HCT116 (cell line): ENCODE results near the gene DACT3. TPM values are rescaled to one million over a fixed set of nuclear protein-coding genes. Genes with fewer than 3 reads are reported as not detected.

Experiments used
- ATAC-seq: fragments of 200-7000 bp; cut with Tn5 transposase; 2 replicates; pipeline ENCODE4 v1.9.1; 2020; ENCODE audit warnings: mild to moderate bottlenecking, moderate library complexity
- BruUV-seq: library from RNA; stranded (reverse); fragments of 400-500 nt; replicated peaks from 2 replicates; lab custom pipeline; 2021; lab: Mats Ljungman, UMichigan
- CTCF ChIA-PET: fragments of 300-600 bp; sonication (Branson Sonifier 250); formaldehyde crosslinking; loops from one replicate; lab custom pipeline; 2021; ENCODE audit warnings: antibody characterized with exemption; lab: Charles Lee
- POLR2A ChIA-PET: fragments of 300-600, 350-600 bp; sonication (Branson Sonifier 250); formaldehyde crosslinking; loops from one replicate; lab custom pipeline; 2021; ENCODE audit warnings: antibody characterized with exemption; lab: Charles Lee
- RAD21 ChIA-PET, 2 experiments: fragments of 300-600 bp; sonication (Branson Sonifier 250); formaldehyde crosslinking; loops; one replicate each; lab custom pipeline; 2023; ENCODE audit warnings: low total read pairs in 2 of 2; ENCODE audit not compliant: uncharacterized antibody in 2 of 2, unreplicated experiment in 2 of 2, low non-redundant PET in 1 of 2; lab: Charles Lee
- DNase-seq: peaks from one replicate; pipeline ENCODE4 v3.0.0-alpha.2; 2010; ENCODE audit warnings: low read depth, low spot score
- H2AFZ ChIP-seq: fragments of 200-600 bp; shearing (Covaris generic), sonication (generic); 2 replicates; pipeline ENCODE4 v1.6.1; 2017; ENCODE audit warnings: low read depth, mixed run types, mixed read lengths, antibody characterized with exemption, low read length; ENCODE audit not compliant: poor library complexity, severe bottlenecking
- H3K27ac ChIP-seq: 2 replicates; pipeline ENCODE4 v1.5.1; 2012; ENCODE audit warnings: low read depth, low read length
- H3K27me3 ChIP-seq: fragments of 200-600 bp; sonication (generic); 2 replicates; pipeline ENCODE4 v1.6.1; 2016; ENCODE audit warnings: mixed run types, low read length, mixed read lengths; ENCODE audit not compliant: insufficient read depth
- H3K36me3 ChIP-seq, 2 experiments: fragments of 200-500 bp in 1 of 2; fragments of 200-600 bp in 1 of 2; sonication (Bioruptor generic) in 1 of 2; sonication (generic) in 1 of 2; 2 replicates each; pipeline versions ENCODE4 v1.5.1 to v1.6.1; 2014 to 2016; ENCODE audit warnings: low read length in 2 of 2, inconsistent platforms in 1 of 2, mixed read lengths in 1 of 2, mixed run types in 1 of 2; ENCODE audit not compliant: insufficient read depth in 2 of 2, control insufficient read depth in 1 of 2
- H3K4me1 ChIP-seq, 2 experiments: fragments of 200-600 bp in 1 of 2; sonication (generic) in 1 of 2; 2 replicates each; pipeline versions ENCODE4 v1.5.1 to v1.6.1; 2012 to 2017; ENCODE audit warnings: low read length in 2 of 2, inconsistent platforms in 1 of 2, mild to moderate bottlenecking in 1 of 2, mixed read lengths in 1 of 2, mixed run types in 1 of 2, moderate library complexity in 1 of 2; ENCODE audit not compliant: insufficient read depth in 2 of 2, control insufficient read depth in 1 of 2
- H3K4me2 ChIP-seq: fragments of 200-600 bp; sonication (generic); 2 replicates; pipeline ENCODE4 v1.6.1; 2017; ENCODE audit warnings: mixed run types, low read length, mixed read lengths
- H3K4me3 ChIP-seq, 2 experiments: fragments of 200-600 bp in 1 of 2; sonication (generic) in 1 of 2; replicated peaks in 1 of 2; 2 replicates each; pipeline ENCODE4 v1.5.1; 2011 to 2016; ENCODE audit warnings: low read length in 2 of 2, control low read depth in 1 of 2, low read depth in 1 of 2, mild to moderate bottlenecking in 1 of 2, mixed read lengths in 1 of 2, mixed run types in 1 of 2
- H3K79me2 ChIP-seq: fragments of 200-600 bp; sonication (generic); 2 replicates; pipeline ENCODE4 v1.6.1; 2017; ENCODE audit warnings: mild to moderate bottlenecking, mixed run types, low read length, moderate library complexity, mixed read lengths; ENCODE audit not compliant: insufficient read depth
- H3K9ac ChIP-seq: fragments of 200-600 bp; sonication (generic); 2 replicates; pipeline ENCODE4 v1.6.1; 2016; ENCODE audit warnings: low read length, mixed read lengths
- H3K9me2 ChIP-seq: fragments of 200-600 bp; sonication (generic), shearing (Covaris generic); 2 replicates; pipeline ENCODE4 v1.6.1; 2017; ENCODE audit warnings: mixed run types, mild to moderate bottlenecking, moderate library complexity; ENCODE audit not compliant: insufficient read depth
- H3K9me3 ChIP-seq, 2 experiments: fragments of 200-500 bp in 1 of 2; fragments of 200-600 bp in 1 of 2; sonication (Bioruptor generic) in 1 of 2; sonication (generic) in 1 of 2; 2 replicates each; pipeline ENCODE4 v1.6.1; 2014 to 2017; ENCODE audit warnings: low read length in 2 of 2, mixed read lengths in 2 of 2, inconsistent platforms in 1 of 2, low read depth in 1 of 2, mild to moderate bottlenecking in 1 of 2, mixed run types in 1 of 2, moderate library complexity in 1 of 2; ENCODE audit not compliant: control insufficient read depth in 1 of 2, insufficient read depth in 1 of 2
- H4K20me1 ChIP-seq: fragments of 200-600 bp; sonication (generic), shearing (Covaris generic); 2 replicates; pipeline ENCODE4 v1.6.1; 2017; ENCODE audit warnings: mixed run types, mild to moderate bottlenecking, moderate library complexity; ENCODE audit not compliant: insufficient read depth
- CBX3 ChIP-seq: IDR thresholded peaks from 2 replicates; pipeline ENCODE4 v1.6.1; 2012; ENCODE audit warnings: low read depth
- CEBPB ChIP-seq: IDR thresholded peaks from 2 replicates; pipeline ENCODE4 v1.6.1; 2012; ENCODE audit warnings: low read depth
- EZH2phosphoT487 ChIP-seq: fragments of 200-600 bp; IDR thresholded peaks from 2 replicates; pipeline ENCODE4 v1.6.1; 2018; ENCODE audit warnings: antibody characterized with exemption, borderline replicate concordance
- FOSL1 ChIP-seq: IDR thresholded peaks from 2 replicates; pipeline ENCODE4 v1.6.1; 2012; ENCODE audit warnings: low read depth
- JUND ChIP-seq: IDR thresholded peaks from 2 replicates; pipeline ENCODE4 v1.6.1; 2012
- POLR2A ChIP-seq: IDR thresholded peaks from 2 replicates; pipeline ENCODE4 v1.7.0; 2011; ENCODE audit warnings: borderline replicate concordance; ENCODE audit not compliant: insufficient read depth, insufficient read length; ENCODE audit errors: extremely low read depth
- POLR2AphosphoS5 ChIP-seq: IDR thresholded peaks from 2 replicates; pipeline ENCODE4 v1.6.1; 2011; ENCODE audit warnings: mild to moderate bottlenecking, low read depth, low read length, moderate library complexity
- SIN3A ChIP-seq: IDR thresholded peaks from 2 replicates; pipeline ENCODE4 v1.6.1; 2012; ENCODE audit warnings: low read depth
- SP1 ChIP-seq: IDR thresholded peaks from 2 replicates; pipeline ENCODE4 v1.6.1; 2012; ENCODE audit warnings: low read depth
- YY1 ChIP-seq: IDR thresholded peaks from 2 replicates; pipeline ENCODE4 v1.6.1; 2011; ENCODE audit warnings: low read length, low read depth, moderate library complexity, mild to moderate bottlenecking; ENCODE audit not compliant: insufficient replicate concordance; ENCODE audit errors: extremely low read depth
- ZFX ChIP-seq: fragments of 450-650 bp; IDR thresholded peaks from 2 replicates; pipeline ENCODE4 v1.6.1; 2017
- ZNF274 ChIP-seq: fragments of 200-500 bp; sonication (Bioruptor generic); IDR thresholded peaks from 2 replicates; pipeline ENCODE4 v1.6.1; 2014; ENCODE audit warnings: mild to moderate bottlenecking, low read depth, low read length, inconsistent platforms
- intact Hi-C: fragments of 100-400 bp; cut with micrococcal nuclease; formaldehyde crosslinking; loops from 2 replicates; pipeline ENCODE4 v1.10.0; 2022
- total RNA-seq: library from RNA; stranded (reverse); gene quantifications from one replicate; pipeline ENCODE4 v1.2.1, GENCODE V29; 2021; ENCODE audit not compliant: unreplicated experiment
- TF ChIP-seq, protein P1 (sequence below): IDR thresholded peaks from 2 replicates; pipeline ENCODE4 v1.6.1; 2012
- TF ChIP-seq, protein P2 (sequence below): IDR thresholded peaks from 2 replicates; pipeline ENCODE4 v1.6.1; 2012; ENCODE audit warnings: low read depth

The DACT3 gene
- total RNA-seq, 1 experiment from 2014 or later: 2.0 TPM

DNA sequence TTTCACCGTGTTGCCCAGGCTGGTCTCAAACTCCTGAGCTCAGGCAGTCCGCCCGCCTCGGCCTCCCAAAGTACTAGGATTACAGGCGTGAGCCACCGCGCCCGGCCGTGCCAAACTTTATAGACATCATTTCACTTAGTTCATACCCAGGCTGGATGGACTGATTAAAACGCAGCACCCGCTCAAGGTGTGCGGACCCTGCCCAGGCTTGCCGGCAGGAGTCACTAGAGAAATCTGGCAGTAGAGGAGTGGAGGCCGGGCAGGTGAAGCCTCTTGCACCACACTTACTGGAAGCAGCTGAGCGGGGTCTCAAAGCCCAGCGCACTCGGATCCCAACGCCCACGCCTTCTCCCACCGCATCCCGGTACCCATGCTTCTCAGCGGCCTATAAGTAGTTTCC is 47.5 kb downstream of the DACT3 start:
- ChIA-PET CTCF (interaction anchor here (0.5 to 7.7 kb wide), 12 partner anchors 9 to 425 kb away, joined by 3 to 217 read pairs (median 6); partner anchors contain the start of genes CALM3, DACT3 and PTGIR), POLR2A (interaction anchor here (1.8 to 1.9 kb wide), 2 partner anchors 13 to 48 kb away, joined by 7 to 9 read pairs; partner anchors contain the start of genes CALM3 and DACT3)
- DNase-seq: no peak
- Histone ChIP-seq H2AFZ (no peak overlapping the region), H3K36me3 (peaks cover 8 to 10% of the 10 kb centered on the region in 2 experiments; a peak in 1 of 4 replicates), H3K4me2 (no peak overlapping the region), H3K4me3 (no peak overlapping the region), H3K9me3 (no peaks in the 10 kb centered on the region), H3K79me2 (no peaks in the 10 kb centered on the region), H3K27me3 (no peaks in the 10 kb centered on the region), H3K9me2 (no peaks in the 10 kb centered on the region), H3K4me1 (peaks cover 0 to 22% of the 10 kb centered on the region in 2 experiments; a peak in 3 of 4 replicates), H4K20me1 (no peaks in the 10 kb centered on the region)
- no TSS peak for BruUV-seq
- no peak for ATAC-seq
- intact Hi-C loops: loop anchor here (10.0 kb wide), 1 partner anchor 111 kb away; no protein-coding TSS in a partner anchor
- no peak for TF ChIP-seq ZNF274
- no peak for TF ChIP-seq SP1
- no peak for TF ChIP-seq JUND
- TF ChIP-seq POLR2AphosphoS5: no peak
- TF ChIP-seq POLR2A: no peak
- TF ChIP-seq, all 23 proteins: peak for 0
- H3K27ac ChIP-seq: no peak overlapping the region
- no peak overlapping the region for H3K9ac ChIP-seq
- RAD21 ChIA-PET: interaction anchor here (1.3 to 2.4 kb wide), 2 partner anchors 48 to 49 kb away, joined by 8 to 14 read pairs; partner anchors contain the start of gene DACT3 (in 1 of the 2)

DNA sequence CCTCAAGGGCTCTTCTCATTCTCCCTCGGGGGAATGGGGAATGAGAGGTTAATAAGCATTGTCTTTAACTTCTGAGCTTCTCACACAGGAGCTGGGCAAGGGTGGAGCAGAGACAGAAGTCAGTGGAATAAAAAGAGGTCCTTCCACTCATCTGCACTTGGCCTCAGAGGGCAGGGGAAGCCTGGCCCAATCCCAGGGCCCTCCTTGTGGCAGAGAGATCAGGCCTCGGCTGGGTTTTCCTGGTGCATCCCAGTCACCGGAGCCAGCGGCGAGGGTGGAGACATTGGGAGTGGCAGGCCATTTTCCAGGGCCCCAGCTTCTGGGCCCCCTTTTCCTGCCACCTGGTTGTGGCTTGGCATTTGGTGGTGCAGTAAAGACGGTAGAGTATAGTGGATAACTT is 49.2 kb downstream of the DACT3 start:
- Histone ChIP-seq H3K79me2 (0 out of 2 replicates have a peak, but pooled peaks cover 8% of the 10 kb centered on the region), H3K4me2 (no peak overlapping the region), H3K36me3 (peaks cover 19 to 28% of the 10 kb centered on the region in 2 experiments), H3K27ac (no peak overlapping the region), H3K4me1 (peaks cover 0 to 16% of the 10 kb centered on the region in 2 experiments; a peak in 3 of 4 replicates)
- no peak for DNase-seq
- ChIA-PET POLR2A (interaction anchor here (1.3 to 1.4 kb wide), 2 partner anchors 11 to 50 kb away, joined by 3 to 8 read pairs; partner anchors contain the start of genes CALM3 and DACT3), RAD21 (interaction anchor here in 1 of 2 experiments (0.7 kb wide), 1 partner anchor 49 kb away, joined by 3 read pairs; the partner anchor contains the start of gene DACT3)
- intact Hi-C loops: loop anchor here (10.0 kb wide), 1 partner anchor 113 kb away; no protein-coding TSS in a partner anchor
- no peak for TF ChIP-seq CBX3
- no peak for TF ChIP-seq SIN3A
- TF ChIP-seq EZH2phosphoT487: no peak
- no peak for TF ChIP-seq ZNF274
- no peak for TF ChIP-seq CEBPB
- no peak for TF ChIP-seq FOSL1
- no peak for TF ChIP-seq YY1
- TF ChIP-seq, protein P1, sequence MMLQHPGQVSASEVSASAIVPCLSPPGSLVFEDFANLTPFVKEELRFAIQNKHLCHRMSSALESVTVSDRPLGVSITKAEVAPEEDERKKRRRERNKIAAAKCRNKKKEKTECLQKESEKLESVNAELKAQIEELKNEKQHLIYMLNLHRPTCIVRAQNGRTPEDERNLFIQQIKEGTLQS: no peak
- no peak for TF ChIP-seq ZFX
- TF ChIP-seq POLR2A: no peak
- TF ChIP-seq, protein P2, sequence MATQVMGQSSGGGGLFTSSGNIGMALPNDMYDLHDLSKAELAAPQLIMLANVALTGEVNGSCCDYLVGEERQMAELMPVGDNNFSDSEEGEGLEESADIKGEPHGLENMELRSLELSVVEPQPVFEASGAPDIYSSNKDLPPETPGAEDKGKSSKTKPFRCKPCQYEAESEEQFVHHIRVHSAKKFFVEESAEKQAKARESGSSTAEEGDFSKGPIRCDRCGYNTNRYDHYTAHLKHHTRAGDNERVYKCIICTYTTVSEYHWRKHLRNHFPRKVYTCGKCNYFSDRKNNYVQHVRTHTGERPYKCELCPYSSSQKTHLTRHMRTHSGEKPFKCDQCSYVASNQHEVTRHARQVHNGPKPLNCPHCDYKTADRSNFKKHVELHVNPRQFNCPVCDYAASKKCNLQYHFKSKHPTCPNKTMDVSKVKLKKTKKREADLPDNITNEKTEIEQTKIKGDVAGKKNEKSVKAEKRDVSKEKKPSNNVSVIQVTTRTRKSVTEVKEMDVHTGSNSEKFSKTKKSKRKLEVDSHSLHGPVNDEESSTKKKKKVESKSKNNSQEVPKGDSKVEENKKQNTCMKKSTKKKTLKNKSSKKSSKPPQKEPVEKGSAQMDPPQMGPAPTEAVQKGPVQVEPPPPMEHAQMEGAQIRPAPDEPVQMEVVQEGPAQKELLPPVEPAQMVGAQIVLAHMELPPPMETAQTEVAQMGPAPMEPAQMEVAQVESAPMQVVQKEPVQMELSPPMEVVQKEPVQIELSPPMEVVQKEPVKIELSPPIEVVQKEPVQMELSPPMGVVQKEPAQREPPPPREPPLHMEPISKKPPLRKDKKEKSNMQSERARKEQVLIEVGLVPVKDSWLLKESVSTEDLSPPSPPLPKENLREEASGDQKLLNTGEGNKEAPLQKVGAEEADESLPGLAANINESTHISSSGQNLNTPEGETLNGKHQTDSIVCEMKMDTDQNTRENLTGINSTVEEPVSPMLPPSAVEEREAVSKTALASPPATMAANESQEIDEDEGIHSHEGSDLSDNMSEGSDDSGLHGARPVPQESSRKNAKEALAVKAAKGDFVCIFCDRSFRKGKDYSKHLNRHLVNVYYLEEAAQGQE: no peak
- TF ChIP-seq, all 23 proteins: peak for 0
- CTCF ChIA-PET: interaction anchor here (7.7 kb wide), 1 partner anchor 51 kb away, joined by 217 read pairs; the partner anchor contains the start of gene DACT3
- Histone ChIP-seq H2AFZ (no peak overlapping the region), H3K9me2 (no peaks in the 10 kb centered on the region), H3K27me3 (no peaks in the 10 kb centered on the region), H3K9me3 (no peaks in the 10 kb centered on the region), H4K20me1 (no peaks in the 10 kb centered on the region), H3K9ac (no peak overlapping the region), H3K4me3 (no peak overlapping the region)
- no peak for ATAC-seq
- BruUV-seq: no TSS peak
